NOMO-1 (cell line): Measurements from ENCODE around the gene RPL31.

ENCODE experiments used
- DNase-seq, 2 experiments: peaks; one replicate each; lab custom pipeline; 2025; ENCODE audit not compliant: unreplicated experiment in 2 of 2; lab: John Stamatoyannopoulos, UW

The RPL31 gene

GRCh38 chr2:101001691-101002561 lies at the start of gene RPL31:
Gene RPL31, plus strand, starts transcription at chr2:101002289. Its CDS starts 413 bp downstream, at chr2:101002702.
- DNase-seq, result peak; percentile 96 to 99

GRCh38 chr2:100952512-100952911 lies 49.6 kb upstream of the RPL31 start:
- DNase-seq, result no peak

- no peak for DNase-seq
Measured at GRCh38 chr2:100953406-100954043, 48.6 kb upstream of the RPL31 start.

GRCh38 chr2:100954044-100954420 lies 48.1 kb upstream of the RPL31 start:
- no peak for DNase-seq

GRCh38 chr2:100955226-100955625 lies 46.9 kb upstream of the RPL31 start:
- no peak for DNase-seq

- no peak for DNase-seq
Measured at GRCh38 chr2:100956081-100956480, 46.0 kb upstream of the RPL31 start.

GRCh38 chr2:100957996-100958653 lies 44.0 kb upstream of the RPL31 start:
- DNase-seq, result no peak

- DNase-seq, result no peak
Measured at GRCh38 chr2:100959225-100959880, 42.7 kb upstream of the RPL31 start.

- DNase-seq, result no peak
Measured at GRCh38 chr2:100960688-100961087, 41.4 kb upstream of the RPL31 start.

GRCh38 chr2:100962366-100963025 lies 39.6 kb upstream of the RPL31 start:
- DNase-seq, result no peak

- no peak for DNase-seq
Measured at GRCh38 chr2:100963026-100963375, 39.1 kb upstream of the RPL31 start.

GRCh38 chr2:100964222-100964621 lies 37.9 kb upstream of the RPL31 start:
- no peak for DNase-seq

- no peak for DNase-seq
Measured at GRCh38 chr2:100964681-100965169, 37.4 kb upstream of the RPL31 start.

GRCh38 chr2:100965596-100965995 lies 36.5 kb upstream of the RPL31 start:
- no peak for DNase-seq

- no peak for DNase-seq
Measured at GRCh38 chr2:100967716-100968115, 34.4 kb upstream of the RPL31 start.

GRCh38 chr2:100968146-100969145 lies 33.6 kb upstream of the RPL31 start:
- DNase-seq, result no peak

- DNase-seq, result no peak
Measured at GRCh38 chr2:100969998-100970397, 32.1 kb upstream of the RPL31 start.

- no peak for DNase-seq
Measured at GRCh38 chr2:100971221-100971620, 30.9 kb upstream of the RPL31 start.

- DNase-seq, result no peak
Measured at GRCh38 chr2:100972452-100972851, 29.6 kb upstream of the RPL31 start.
